ENCODE data around the gene SLC27A6. TPM values are rescaled to one million over a fixed set of nuclear protein-coding genes. Genes with fewer than 3 reads are reported as not detected.

The SLC27A6 gene
- total and polyA plus RNA-seq, 10 of the 15 experiments (the other 5 are each of a cell fraction or from before 2014, with no cell fraction given) = not detected

- Histone ChIP-seq H2AFZ (ENCODE audit: control insufficient read depth, low read depth, low read length) (no peak overlapping the region), H4K20me1 (ENCODE audit: control insufficient read depth, insufficient read depth) (no peaks in the 10 kb centered on the region), H3K27me3 (replicated peaks in 1 of 2; ENCODE audit: control insufficient read depth in 2 of 2, insufficient read depth in 2 of 2, low read length in 1 of 2) (no peaks in the 10 kb centered on the region), H3K4me1 (ENCODE audit: control insufficient read depth, insufficient read depth, low read length) (no peaks in the 10 kb centered on the region), H3K9me3 (replicated peaks; ENCODE audit: control insufficient read depth, insufficient read depth, low read length) (no peaks in the 10 kb centered on the region), H3K36me3 (ENCODE audit: control insufficient read depth in 2 of 2, insufficient read depth in 2 of 2, low read length in 1 of 2) (no peaks in the 10 kb centered on the region), H3K27ac (ENCODE audit: control insufficient read depth, insufficient read depth) (no peak overlapping the region), H3K4me2 (ENCODE audit: control insufficient read depth, insufficient read depth) (no peak overlapping the region), H3K79me2 (ENCODE audit: control insufficient read depth, insufficient read depth, low read length) (no peaks in the 10 kb centered on the region), H3K9ac (ENCODE audit: control insufficient read depth, insufficient read depth, low read length) (no peak overlapping the region), H3K4me3 (no peak overlapping the region)
- ChIA-PET SMC1A (ENCODE audit: uncharacterized antibody, unreplicated experiment) (no interaction called here), CTCF (no interaction called here), POLR2A (no interaction called here), RAD21 (ENCODE audit: unreplicated experiment) (no interaction called here)
- ATAC-seq = no peak
- DNase-seq (ENCODE audit: low read depth, low spot score) = no peak
- 100% methylated on average over 1 of the region's 1 CpG for WGBS (ENCODE audit: insufficient coverage, insufficient replicate concordance, low lambda C conversion rate, missing lambda C conversion rate)
- in situ Hi-C loops (cut with MboI) = no loop called here
- TF ChIP-seq MAX (IDR thresholded peaks at IDR 0.05; ENCODE audit: low read depth, low read length) (no peak), ZBTB4 (CRISPR knock-in tag; IDR thresholded peaks at IDR 0.05) (no peak), RELB (IDR thresholded peaks at IDR 0.05; ENCODE audit: low read depth) (no peak), CBFB (IDR thresholded peaks at IDR 0.05; ENCODE audit: low read depth) (no peak), CREB1 (IDR thresholded peaks at IDR 0.05; ENCODE audit: low read depth) (no peak), ZNF384 (IDR thresholded peaks at IDR 0.05; ENCODE audit: borderline replicate concordance, low read depth, low read length) (no peak), KDM1A (IDR thresholded peaks at IDR 0.05; ENCODE audit: borderline replicate concordance) (no peak), ZSCAN29 (IDR thresholded peaks at IDR 0.05) (no peak)
- FAIRE-seq = no peak
- no TSS peak for BruUV-seq (replicated peaks)
- intact Hi-C loops (cut with micrococcal nuclease; ENCODE audit: unreplicated experiment) = no loop called here
Observed at GRCh38 chr5:128988476-128988875, 23.2 kb downstream of the SLC27A6 start.
